Frontal cortex (tissue), 4 donors: ENCODE data around the gene ANXA10. TPM values are rescaled to one million over a fixed set of nuclear protein-coding genes. Genes with fewer than 3 reads are reported as not detected.
"Not testable (repeated sequence)": the region's sequence is repeated elsewhere in the genome, so short reads cannot be mapped to it uniquely, and the experiment has no call there.

ENCODE experiments used
- DNase-seq, 2 donors: peaks; one replicate each; pipeline ENCODE4 v3.0.0; 2012; ENCODE audit warnings: low spot score in 2 of 2
- FAIRE-seq: peaks from 2 replicates; lab custom pipeline; 2012; peaks lifted over from hg19 to GRCh38; lab: Jason Lieb, UNC
- total RNA-seq: library from RNA; depleted of rRNA; stranded (reverse); fragments of >200 nt; gene quantifications from one replicate; pipeline ENCODE4 v1.2.3, GENCODE V29; 2014
- donor health status: control.
- donor health status: control.
- donor health status: control.

The ANXA10 gene
- total RNA-seq, 1 donor from 2014 or later: not detected

DNA sequence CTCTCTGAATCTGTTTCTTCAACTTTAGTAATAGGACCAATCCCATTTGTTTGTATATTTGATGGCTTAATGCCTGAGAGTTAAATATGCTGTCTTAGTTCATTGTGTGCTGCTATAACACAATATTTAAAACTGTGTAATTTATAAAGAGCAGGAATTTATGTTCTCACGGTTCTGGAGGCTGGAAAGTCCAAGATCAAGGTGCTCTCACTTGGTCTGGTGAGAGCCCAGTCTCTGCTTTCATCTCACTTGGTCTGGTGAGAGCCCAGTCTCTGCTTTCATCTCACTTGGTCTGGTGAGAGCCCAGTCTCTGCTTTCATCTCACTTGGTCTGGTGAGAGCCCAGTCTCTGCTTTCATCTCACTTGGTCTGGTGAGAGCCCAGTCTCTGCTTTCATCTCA is 20.7 kb downstream of the ANXA10 start:
- FAIRE-seq, DNase-seq: not testable (repeated sequence)

DNA sequence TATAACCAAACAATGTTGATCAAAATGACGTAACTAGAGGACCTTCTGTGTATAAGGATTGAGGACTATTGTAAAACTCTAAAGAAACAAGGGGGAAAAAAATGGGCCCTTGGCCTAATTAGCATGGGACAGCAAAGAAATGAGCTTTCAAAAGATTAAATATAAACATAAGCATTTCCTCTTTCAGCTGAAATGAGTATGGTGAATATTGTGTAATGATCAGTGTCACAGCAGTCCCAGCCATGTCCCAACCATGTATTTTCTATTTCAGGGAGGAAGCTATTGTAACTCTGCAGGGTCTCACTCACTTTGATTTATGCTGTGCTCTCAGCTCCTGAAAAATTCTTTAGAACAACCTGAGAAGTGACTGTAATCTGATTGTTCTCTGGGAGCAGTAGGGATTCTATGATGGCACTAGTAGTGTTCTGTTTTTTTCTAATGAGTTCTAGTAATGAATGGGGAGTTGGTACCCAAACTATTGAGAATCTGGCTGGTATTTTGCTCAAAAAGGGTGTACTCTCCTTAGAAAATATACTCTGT is 25.8 kb downstream of the ANXA10 start:
- DNase-seq (no peak), FAIRE-seq (no peak)

DNA sequence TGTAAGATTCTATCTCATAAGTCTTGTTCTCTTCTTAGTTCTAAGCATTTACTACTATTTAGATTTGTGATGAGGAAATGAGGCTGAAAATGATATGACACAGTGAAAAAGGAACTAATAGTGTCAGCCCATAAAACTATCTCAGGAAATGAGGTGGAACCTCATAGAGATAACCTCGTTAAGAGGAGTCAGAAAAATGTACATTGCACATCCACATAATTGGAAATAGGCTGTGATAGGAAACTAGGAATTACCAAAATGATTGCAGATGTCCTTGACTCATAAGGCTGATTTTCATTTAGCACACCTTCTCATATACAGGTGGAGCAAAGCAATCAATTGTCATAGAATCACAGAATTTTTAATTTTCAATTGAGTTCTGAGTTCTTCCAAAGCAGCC is 26.8 kb downstream of the ANXA10 start:
- DNase-seq: no peak
- no peak for FAIRE-seq

DNA sequence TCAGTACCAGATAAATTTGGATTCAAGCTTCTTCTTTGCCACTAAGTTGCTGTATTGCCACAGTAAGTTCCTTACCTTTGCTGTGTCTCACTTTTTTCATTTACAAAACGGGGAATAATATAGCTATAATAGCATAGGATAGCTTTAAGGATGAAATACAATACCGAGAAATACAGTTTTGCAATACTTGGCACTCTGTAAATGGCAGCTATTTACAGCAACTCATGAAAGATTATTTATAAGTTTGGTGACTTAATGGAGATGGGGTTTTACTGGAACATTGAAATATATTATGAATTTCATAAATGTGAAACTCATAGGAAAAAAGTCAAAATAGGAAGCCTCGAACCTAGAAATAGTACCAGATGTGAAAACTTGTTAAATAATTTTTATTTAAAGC is 27.6 kb downstream of the ANXA10 start:
- FAIRE-seq (no peak), DNase-seq (no peak)

DNA sequence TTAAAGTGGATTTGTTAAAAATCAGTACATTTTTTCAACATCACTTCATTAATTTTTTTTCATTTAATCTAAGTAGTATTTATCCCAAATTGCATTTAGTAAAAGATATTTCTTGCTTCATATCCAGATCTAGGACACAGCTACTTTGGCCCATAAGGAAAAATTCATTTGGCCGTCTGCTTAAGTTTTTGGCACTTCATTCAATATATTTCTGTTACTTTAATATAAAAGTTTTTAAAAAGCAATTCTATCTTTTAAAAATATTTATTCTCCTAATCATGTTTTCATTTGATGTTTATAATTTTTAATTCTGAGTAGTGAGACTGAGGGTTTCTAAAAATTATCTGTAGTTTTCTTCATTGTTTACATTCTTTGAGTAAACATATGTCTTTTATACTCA is 28.5 kb downstream of the ANXA10 start:
- DNase-seq: no peak
- peak; percentile 23 for FAIRE-seq

DNA sequence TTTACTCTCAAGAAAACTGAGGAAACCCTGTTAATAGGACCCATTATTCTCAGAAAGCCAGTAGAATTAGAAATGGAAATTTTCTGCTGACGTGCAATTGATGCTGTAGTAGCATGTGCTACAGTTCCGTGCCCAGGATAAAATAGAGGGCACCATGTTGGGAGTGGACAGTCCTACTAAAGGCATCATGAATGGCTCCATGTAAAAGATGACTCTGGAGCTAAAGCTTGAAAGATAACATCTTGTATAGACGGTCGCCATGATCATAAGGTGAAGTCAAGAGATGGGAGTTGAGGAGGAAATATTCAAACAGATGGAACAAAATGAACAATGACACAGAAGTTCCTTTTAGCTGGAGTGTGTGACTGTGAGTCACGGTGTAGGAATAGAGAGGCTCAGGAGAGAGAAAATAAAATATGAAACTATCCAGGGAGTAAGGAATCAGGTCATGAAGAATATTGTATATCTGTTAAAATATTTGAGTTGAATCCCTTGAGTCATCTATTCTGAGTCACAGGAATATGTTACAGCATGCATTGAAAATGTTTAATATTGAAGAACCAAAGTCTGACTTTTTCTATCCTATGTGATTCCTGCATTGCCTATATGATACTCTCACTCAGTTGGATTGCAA is 31.8 kb downstream of the ANXA10 start:
- FAIRE-seq: no peak
- no peak for DNase-seq

DNA sequence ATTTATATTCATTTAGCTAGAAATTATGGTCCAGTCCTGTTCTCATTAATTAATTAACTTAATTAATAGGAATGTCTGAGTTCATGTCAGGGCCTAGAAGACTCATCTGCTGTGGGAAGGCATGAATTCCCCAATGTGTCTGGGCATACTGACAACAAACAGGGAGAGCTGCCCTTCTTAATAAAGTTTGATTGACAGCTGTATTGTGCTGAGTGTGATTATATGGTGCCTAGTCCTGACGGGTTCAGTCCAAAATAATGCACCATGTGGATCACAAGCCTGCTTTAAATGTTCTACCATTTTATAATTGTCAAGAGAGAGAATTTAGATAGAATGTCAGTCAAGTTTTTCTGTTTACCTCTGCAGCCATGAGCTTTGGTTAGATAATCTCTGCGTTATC is 34.6 kb downstream of the ANXA10 start:
- FAIRE-seq (no peak), DNase-seq (no peak)

DNA sequence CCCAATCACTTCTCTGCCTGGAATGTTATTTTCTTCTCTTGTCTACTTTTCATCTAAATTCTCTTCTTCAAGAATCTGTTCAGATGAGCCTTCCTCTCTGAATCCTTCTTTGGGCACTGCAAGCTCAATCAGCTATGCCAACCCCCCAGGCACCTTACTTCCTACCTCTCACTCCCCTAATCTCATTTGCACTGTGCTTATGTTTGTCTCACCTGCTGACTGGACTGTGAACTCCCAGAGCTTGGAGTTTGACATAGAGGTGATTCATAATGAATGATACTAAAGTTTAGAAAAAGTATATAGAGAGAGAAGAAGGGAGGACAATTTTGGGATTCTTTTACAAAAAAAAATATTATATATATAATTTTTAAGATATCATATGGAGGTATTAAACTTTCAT is 36.3 kb downstream of the ANXA10 start:
- FAIRE-seq: no peak
- no peak for DNase-seq

DNA sequence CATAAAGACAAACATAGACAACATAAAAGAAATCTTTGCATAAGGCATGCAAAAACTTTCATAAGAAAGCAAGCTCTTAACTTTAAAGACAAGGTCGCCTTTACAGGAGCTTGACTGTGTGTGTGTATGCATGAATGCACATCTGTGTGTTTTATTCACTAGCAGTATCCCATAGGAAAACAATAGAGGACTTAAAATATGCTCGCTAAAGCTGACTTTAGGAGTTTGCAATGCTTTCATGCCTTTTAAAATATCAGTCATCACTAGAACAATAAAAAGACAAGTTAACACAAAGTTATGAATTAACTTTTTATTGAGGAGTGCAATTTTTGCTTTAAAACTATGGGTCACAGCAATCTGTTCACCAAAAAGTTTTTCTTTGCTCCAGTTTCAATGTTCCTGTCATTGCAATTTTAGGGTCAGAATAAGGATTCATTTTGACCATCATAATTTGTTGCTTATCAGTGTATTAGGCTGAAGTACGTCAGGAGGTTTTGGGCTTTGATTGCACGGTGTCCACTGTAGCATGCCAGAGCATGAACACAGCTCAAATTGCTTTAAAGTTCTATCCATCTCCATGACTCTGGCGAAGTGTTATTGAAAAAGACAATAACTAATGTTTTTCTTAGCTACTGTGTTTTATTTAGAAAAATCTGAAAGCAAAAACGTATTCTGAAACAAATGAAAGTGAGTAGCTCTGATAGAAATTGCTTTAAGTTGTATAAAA is 36.9 kb downstream of the ANXA10 start:
- DNase-seq: no peak

DNA sequence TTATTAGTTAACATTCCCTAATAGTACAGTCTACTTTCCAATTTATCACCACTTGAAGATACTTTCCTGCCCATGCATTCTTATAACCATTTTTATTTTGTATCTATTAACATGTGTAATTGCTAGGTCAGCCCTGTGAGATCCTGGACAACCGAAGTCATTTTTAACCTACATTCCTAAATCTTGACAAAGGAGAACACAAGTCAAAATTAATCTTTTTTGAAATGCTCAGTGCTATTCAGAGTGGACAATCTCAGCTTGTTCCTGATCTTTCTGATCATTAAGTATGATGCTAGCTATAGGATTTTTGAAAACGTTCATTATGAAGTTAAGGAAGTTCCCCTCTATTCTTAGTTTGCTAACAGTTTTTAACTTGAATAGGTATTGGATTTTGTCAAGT is 37.5 kb downstream of the ANXA10 start:
- DNase-seq (no peak), FAIRE-seq (no peak)

More for the DNA sequence above, 36.9 kb downstream of the ANXA10 start:
- FAIRE-seq: no peak

DNA sequence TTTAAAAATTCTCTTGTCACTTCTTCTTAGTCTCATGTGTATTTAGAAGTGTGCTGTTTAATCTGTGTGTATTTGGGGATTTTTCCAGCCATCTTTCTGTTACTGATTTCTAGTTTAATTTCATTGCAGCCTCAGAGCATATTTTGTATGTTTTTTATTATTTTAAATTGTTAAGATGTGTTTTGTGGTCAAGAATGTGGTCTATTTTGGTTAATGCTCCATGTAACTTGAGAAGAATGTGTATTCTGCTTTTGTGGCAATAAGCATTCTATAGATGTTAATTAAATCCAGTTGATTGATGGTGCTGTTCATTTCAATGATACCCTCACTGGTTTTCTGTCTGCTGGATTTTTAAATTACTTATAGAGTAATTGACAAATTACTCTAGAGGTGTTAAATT is 38.9 kb downstream of the ANXA10 start:
- FAIRE-seq: no peak
- no peak for DNase-seq

DNA sequence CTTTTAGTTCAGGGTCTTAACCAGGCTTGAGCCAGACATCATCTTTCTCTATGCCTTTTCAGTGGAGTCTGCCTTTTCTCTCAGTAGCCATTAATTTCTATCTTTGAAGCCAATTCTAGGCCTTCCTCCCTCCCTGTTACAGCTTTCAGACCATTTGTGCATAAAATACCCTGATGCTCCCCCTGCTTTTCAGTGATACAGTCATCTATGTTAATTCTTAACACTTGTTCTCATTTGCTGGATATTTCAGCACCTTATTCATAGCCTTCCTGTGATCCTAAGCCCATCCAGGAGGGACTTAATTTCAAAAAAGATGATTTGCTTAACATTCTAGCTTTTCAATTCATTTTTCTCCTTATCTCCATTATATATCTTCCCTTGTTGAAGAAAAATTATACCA is 42.3 kb downstream of the ANXA10 start:
- DNase-seq (no peak), FAIRE-seq (no peak)

DNA sequence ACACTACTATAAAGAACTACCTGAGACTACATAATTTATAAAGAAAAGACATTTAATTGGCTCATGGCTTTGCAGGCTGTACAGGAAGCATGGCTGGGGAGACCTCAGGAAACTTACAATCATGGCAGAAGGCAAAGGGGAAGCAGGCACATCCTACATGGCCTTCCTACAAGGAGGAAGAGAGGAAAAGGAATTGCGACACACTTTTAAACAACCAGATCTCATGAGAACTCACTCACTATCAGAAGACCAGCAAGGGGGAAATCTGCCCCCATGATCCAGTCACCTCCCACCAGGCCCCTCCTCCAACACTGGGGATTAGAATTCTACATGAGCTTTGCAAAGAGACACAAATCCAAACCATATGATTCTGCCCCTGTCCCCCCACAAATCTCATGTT is 43.5 kb downstream of the ANXA10 start:
- FAIRE-seq: not testable (repeated sequence)

DNA sequence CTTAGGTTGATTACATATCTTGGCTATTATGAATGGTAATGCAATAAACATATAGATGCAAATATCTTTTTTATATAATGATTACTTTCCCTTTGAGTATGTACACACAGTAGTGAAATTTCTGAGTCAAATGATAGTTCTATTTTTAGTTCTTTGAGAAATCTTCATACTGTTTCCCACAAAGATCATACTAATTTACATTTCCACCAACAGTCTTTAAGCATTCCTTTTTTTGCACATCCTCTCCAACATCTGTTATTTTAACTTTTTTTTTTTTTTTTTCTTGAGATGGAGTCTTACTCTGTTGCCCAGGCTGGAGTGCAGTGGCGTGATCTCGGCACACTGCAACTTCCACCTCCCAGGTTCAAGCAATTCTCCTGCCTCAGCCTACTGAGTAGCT is 45.4 kb downstream of the ANXA10 start:
- not testable (repeated sequence) for FAIRE-seq, DNase-seq

More for the DNA sequence above, 43.5 kb downstream of the ANXA10 start:
- not testable (repeated sequence) for DNase-seq

DNA sequence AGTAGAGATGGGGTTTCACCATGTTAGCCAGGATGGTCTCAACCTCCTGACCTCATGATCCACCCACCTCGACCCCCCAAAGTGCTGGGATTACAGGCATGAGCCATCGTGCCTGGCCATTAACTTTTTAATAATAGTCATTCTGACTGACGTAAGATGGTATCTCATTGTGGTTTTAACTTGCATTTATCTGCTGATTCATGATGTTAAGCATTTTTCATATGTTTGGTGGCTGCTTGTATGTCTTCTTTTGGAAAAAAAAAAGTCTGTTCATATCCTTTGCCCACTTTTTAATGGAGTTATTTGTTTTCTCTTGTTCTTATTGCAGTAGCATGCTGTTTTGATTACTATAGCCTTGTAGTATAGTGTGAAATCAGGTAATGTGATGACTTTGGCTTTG is 45.8 kb downstream of the ANXA10 start:
- no peak for FAIRE-seq
- no peak for DNase-seq

DNA sequence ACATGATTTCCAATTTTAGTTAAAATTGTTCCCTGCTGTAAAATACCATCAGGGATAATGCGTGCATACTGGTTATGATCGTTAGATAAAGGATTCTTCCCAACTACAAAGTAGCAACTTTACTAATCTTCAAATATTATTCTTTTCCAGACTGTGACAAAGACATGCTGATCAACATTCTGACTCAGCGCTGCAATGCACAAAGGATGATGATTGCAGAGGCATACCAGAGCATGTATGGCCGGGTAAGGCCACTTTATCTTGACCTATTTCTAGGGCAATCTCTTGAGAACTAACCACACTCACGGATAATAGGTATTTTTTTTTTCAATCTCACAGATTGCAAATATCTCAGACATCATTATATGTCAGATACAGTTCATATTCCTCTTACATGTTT is 47.0 kb downstream of the ANXA10 start:
- FAIRE-seq (no peak), DNase-seq (no peak)

DNA sequence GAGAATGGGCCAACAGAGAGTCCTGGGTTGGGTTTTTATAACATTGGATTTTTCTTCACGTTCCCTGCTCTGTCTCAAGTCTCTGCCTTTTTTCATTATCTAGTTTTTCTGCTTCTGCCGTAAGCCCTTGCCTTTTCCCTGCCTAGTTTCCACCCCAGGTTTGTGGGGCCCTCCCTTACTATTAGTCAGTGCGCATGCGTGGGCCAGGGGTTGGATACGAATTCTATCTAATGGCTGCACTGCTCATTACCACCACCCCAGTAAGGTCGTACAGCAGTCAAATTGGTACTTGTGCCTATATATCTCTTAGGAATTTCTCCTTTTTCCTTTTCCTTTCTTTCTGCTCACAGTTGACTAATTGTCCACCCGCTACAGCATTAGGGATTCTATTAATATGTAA is 49.4 kb downstream of the ANXA10 start:
- FAIRE-seq (no peak), DNase-seq (no peak)

DNA sequence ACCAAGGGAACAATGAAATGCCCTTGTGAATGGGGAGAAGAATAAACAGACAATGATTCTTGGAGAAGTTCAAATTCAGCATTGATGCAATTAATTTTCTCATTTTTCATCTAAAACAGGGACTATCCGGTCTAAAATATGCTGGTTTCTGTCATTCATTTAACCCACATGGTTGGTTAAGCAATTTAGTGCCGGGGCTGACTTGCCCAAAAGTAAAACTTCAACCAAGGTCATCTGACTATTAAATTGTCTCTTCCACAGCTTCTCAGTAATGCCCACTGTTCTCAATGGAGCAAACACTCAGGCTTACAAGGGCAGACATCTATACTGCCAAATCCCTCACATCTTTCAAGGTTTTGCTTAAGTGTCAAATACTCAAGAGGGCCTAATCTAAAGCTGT is 51.3 kb downstream of the ANXA10 start:
- DNase-seq (no peak), FAIRE-seq (no peak)

DNA sequence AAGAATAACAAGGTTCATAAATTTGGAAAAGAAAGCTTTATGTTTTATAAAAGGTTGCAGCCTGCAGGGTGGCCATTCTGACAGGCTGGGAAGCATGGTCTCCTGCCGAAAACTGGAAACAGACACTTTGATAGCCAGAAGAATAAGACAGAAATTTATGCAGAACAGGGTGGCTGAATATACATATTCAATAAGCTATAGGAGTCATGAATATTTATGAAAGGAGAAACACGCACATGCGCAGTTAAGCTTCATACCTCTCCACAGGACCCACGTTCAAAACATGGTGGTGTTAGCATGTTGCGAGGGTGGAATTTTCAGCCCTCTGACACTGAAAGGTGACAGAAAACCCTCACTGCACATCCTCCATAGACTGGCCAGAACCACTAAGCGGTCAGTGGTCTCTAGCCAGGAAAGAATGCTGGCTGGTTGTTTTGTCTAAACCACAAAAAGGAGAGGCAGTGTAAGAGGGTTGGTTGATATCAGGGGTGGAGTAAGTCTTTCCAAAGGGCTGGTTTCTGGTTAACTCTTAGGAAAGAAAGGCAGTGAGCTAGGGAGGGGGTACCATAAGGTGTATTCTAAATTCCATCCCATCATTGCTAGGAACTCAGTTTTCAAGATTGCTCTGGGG is 58.2 kb downstream of the ANXA10 start:
- no peak for FAIRE-seq
- no peak for DNase-seq

DNA sequence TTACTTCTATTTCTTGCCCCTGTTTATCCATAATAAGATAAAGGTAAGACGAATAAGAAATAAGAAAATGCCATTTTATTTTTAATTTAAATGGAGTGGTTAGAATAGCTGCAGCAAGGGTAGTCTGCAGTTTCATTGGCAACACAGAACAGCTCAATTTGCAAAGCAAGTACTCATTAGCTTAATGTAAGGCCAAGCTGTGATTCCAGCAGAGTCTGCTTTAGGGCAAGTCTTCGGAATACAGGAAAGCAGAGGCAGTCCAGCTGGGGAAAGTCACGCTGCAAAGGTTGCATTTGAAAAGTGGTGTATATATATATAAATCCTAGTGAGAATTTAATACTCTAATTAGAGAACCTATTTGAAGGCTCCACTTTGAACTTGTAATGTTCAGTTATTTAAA is 59.0 kb downstream of the ANXA10 start:
- no peak for DNase-seq
- no peak for FAIRE-seq
